ENCODE results near the gene GFY.
A peak's percentile ranks its signal among the peaks of the same experiment; 100 is the strongest.

Gene GFY, protein sequence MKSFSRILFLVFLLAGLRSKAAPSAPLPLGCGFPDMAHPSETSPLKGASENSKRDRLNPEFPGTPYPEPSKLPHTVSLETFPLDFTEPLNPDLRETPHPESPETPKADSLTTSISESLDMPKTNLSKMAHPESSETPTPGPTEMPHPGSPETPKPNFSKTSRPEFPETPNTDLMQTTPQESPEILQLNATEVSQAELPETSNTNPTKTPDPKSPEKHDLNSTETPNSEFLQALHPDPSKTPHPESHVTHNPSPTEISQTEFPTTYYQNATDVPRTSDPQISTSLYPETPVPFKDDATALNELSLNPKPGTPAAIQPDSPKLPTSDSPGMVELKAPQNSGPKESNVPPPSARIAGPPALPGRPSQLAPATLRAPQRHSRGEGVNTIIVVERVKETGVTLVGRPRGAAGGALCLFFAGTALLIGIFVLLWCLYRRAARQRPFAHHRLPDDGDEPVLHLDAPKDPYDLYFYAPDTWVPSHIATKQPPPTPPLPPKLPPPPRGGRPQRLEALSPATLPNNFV

DNA sequence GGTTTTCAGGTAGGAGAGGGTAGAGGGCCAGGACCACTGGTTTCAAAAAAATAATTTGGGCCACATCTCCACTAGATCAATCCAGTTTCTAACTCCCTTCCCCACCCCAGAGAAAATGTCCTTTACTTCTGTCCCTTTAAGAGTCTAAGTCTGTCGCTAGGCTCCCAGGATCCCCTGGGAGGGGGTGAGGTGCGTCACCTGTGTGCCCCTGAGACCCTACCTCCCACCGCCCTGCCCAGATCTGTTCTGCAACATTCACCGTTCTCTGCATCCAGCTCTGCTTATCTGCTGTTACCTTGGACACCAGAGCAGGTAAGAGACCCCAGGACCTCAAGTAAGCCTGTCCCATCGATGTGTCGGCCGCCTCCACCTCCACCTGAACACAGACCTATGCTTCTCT, at the start of gene GFY:
TSS of gene GFY (plus strand) at position 211 of the 400 bp plus-strand sequence. CDS start 1,043 bp downstream, outside the sequence.
- Histone ChIP-seq H3K9ac (ENCODE audit: low read depth, low read length) (no peak within 1 kb of the TSS), H3K9me3 (ENCODE audit: control insufficient read depth, insufficient read depth, low read length) (no peaks in the 10 kb centered on the region), H3K36me3 (ENCODE audit: control insufficient read depth, insufficient read depth, low read length) (no peaks in the 10 kb centered on the region), H3K27me3 (ENCODE audit: control insufficient read depth, insufficient read depth, low read length) (peaks cover 75% of the 10 kb centered on the region), H3K4me1 (ENCODE audit: control insufficient read depth, insufficient read depth, low read length) (peaks cover 25% of the 10 kb centered on the region), H3K4me3 (ENCODE audit: low read depth, low read length) (peak within 1 kb of the TSS; percentile 65)

DNA sequence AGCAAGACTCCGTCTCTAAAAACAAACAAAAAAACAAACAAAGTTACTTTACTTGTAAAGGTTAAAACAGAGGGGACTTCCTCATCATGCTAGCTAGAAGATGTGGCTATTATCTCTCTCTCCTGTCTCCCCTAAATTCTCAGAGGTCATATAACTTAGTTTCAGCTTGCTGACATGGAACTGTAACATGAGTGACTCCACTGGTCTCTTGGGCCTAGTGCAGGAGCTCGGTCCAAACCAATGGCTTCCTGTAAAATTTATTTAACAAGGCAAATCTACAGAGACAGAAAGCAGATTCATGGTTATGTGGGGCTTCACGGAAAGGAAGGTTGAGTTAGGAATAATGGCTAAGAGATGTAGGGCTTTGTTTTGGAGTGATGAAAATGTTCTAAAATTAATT, 46.7 kb upstream of the GFY start:
- Histone ChIP-seq H3K4me1 (ENCODE audit: control insufficient read depth, insufficient read depth, low read length) (peaks cover 2% of the 10 kb centered on the region), H3K36me3 (ENCODE audit: control insufficient read depth, insufficient read depth, low read length) (no peaks in the 10 kb centered on the region), H3K9ac (ENCODE audit: low read depth, low read length) (no peak overlapping the region), H3K27me3 (ENCODE audit: control insufficient read depth, insufficient read depth, low read length) (no peaks in the 10 kb centered on the region), H3K4me3 (ENCODE audit: low read depth, low read length) (no peak overlapping the region), H3K9me3 (ENCODE audit: control insufficient read depth, insufficient read depth, low read length) (no peaks in the 10 kb centered on the region)

DNA sequence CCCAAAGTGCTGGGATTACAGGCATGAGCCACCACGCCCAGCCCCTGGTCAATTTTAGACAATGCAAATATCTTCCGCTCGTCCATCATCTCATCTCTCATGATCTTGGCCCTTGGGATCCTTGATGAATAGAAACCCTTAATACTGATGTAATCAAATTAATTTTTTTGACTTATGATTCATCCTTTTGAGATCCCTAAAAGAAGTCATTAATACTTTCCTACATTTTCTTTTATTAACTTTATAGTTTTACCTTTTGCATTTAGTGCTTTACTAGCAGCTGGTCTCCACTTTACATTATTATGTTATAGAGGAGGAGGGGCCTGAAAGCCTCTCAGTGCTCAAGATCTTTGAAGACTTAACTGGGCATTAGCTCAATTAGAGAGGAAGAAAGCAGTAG, 44.8 kb upstream of the GFY start:
- Histone ChIP-seq H3K36me3 (ENCODE audit: control insufficient read depth, insufficient read depth, low read length) (no peaks in the 10 kb centered on the region), H3K9me3 (ENCODE audit: control insufficient read depth, insufficient read depth, low read length) (no peaks in the 10 kb centered on the region), H3K27me3 (ENCODE audit: control insufficient read depth, insufficient read depth, low read length) (no peaks in the 10 kb centered on the region), H3K4me3 (ENCODE audit: low read depth, low read length) (no peak overlapping the region), H3K9ac (ENCODE audit: low read depth, low read length) (no peak overlapping the region), H3K4me1 (ENCODE audit: control insufficient read depth, insufficient read depth, low read length) (no peaks in the 10 kb centered on the region)

DNA sequence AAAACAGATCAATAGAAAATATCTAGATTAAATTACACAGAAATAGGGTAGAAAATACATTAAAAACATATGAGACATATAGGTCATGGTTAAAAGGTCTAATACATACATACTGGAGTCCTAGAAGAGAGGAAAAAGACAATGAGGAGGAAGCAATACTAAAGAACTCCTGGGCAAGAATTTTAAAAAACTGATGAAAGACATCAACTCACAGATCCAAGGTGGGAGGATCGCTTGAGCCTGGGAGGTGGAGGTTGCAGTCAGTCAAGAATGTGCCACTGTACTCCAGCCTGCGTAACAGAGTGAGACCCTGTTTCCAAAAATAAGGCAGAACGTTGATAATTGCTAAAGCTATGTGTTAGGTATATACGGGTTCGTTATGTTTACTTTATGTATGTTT, 42.5 kb upstream of the GFY start:
- H3K27me3 ChIP-seq (ENCODE audit: control insufficient read depth, insufficient read depth, low read length): no peaks in the 10 kb centered on the region
- no peaks in the 10 kb centered on the region for H3K36me3 ChIP-seq (ENCODE audit: control insufficient read depth, insufficient read depth, low read length)
- H3K4me3 ChIP-seq (ENCODE audit: low read depth, low read length): no peak overlapping the region
- H3K9ac ChIP-seq (ENCODE audit: low read depth, low read length): no peak overlapping the region
- H3K4me1 ChIP-seq (ENCODE audit: control insufficient read depth, insufficient read depth, low read length): no peaks in the 10 kb centered on the region
- H3K9me3 ChIP-seq (ENCODE audit: control insufficient read depth, insufficient read depth, low read length): no peaks in the 10 kb centered on the region

DNA sequence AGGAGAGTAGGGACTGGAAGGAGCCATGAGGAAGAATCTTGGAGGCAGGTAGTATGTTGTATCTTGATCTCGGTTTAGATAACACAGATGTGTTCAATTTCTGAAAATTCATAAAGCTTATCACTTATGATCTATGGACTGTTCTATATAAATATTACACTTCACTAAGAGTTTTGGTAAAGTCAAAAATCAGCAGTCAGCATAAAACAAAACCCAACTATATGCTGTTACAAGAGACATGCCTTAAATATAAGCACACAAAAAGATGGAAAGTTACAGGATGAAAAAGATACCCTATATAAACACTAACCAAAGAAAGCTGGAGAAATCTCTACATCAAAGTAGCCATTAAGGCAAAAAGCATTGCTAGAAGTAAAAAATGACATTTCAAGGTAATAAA, 41.6 kb upstream of the GFY start:
- Histone ChIP-seq H3K4me1 (ENCODE audit: control insufficient read depth, insufficient read depth, low read length) (no peaks in the 10 kb centered on the region), H3K36me3 (ENCODE audit: control insufficient read depth, insufficient read depth, low read length) (no peaks in the 10 kb centered on the region), H3K27me3 (ENCODE audit: control insufficient read depth, insufficient read depth, low read length) (no peaks in the 10 kb centered on the region), H3K9me3 (ENCODE audit: control insufficient read depth, insufficient read depth, low read length) (no peaks in the 10 kb centered on the region), H3K9ac (ENCODE audit: low read depth, low read length) (no peak overlapping the region), H3K4me3 (ENCODE audit: low read depth, low read length) (no peak overlapping the region)

DNA sequence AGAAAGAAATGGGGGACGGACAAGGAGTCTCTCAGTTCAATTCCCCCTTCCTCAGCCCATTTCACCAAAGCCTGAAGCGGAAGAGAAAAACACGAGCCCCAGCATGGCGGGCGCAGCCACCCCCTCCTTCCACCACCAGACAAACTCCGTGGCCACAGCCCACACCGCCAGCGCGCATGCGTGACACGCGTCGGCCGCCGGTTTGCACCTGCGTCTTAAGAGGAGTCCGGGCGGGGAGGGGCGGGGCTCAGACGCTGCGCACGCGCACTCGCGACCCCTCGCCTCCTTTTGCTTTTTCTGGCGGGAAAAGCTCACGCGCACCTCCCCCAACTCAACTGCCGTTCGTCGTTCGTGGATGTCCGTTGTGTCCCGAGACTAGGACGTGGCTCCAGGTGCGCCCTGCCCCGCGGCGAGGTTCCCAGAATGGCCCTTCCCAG, 37.2 kb upstream of the GFY start, which contains the start of gene KASH5:
TSS of gene KASH5 (plus strand) at position 314 of the 437 bp plus-strand sequence. CDS start 2,635 bp downstream, outside the sequence.
- Histone ChIP-seq H3K9me3 (ENCODE audit: control insufficient read depth, insufficient read depth, low read length) (no peaks in the 10 kb centered on the region), H3K4me3 (ENCODE audit: low read depth, low read length) (no peak within 1 kb of the TSS), H3K4me1 (ENCODE audit: control insufficient read depth, insufficient read depth, low read length) (no peaks in the 10 kb centered on the region), H3K36me3 (ENCODE audit: control insufficient read depth, insufficient read depth, low read length) (no peaks in the 10 kb centered on the region), H3K9ac (ENCODE audit: low read depth, low read length) (no peak within 1 kb of the TSS), H3K27me3 (ENCODE audit: control insufficient read depth, insufficient read depth, low read length) (peaks cover 6% of the 10 kb centered on the region)

DNA sequence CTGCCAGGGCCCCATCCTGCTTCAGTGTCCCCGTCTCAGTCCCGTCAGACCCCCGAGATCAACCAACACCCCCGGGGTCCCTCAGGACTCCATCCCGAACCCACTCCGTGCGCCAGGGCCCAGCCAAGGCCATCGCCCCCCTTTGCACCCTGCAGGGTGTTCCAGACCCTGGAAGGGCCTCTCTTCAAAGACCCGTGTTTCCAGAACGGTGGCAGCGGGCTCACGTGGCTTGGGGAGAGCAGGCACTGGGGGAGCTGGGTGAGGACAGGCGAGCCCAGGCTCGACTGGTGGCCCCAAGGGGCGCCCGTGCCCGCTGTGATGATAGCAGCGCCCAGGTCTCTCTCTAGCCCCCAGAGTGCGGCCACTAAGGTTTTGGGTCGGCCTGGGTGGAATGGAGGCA, 35.8 kb upstream of the GFY start:
- no peaks in the 10 kb centered on the region for H3K36me3 ChIP-seq (ENCODE audit: control insufficient read depth, insufficient read depth, low read length)
- H3K9ac ChIP-seq (ENCODE audit: low read depth, low read length): no peak overlapping the region
- H3K4me3 ChIP-seq (ENCODE audit: low read depth, low read length): no peak overlapping the region
- H3K4me1 ChIP-seq (ENCODE audit: control insufficient read depth, insufficient read depth, low read length): no peaks in the 10 kb centered on the region
- no peaks in the 10 kb centered on the region for H3K9me3 ChIP-seq (ENCODE audit: control insufficient read depth, insufficient read depth, low read length)
- peaks cover 6% of the 10 kb centered on the region for H3K27me3 ChIP-seq (ENCODE audit: control insufficient read depth, insufficient read depth, low read length)

DNA sequence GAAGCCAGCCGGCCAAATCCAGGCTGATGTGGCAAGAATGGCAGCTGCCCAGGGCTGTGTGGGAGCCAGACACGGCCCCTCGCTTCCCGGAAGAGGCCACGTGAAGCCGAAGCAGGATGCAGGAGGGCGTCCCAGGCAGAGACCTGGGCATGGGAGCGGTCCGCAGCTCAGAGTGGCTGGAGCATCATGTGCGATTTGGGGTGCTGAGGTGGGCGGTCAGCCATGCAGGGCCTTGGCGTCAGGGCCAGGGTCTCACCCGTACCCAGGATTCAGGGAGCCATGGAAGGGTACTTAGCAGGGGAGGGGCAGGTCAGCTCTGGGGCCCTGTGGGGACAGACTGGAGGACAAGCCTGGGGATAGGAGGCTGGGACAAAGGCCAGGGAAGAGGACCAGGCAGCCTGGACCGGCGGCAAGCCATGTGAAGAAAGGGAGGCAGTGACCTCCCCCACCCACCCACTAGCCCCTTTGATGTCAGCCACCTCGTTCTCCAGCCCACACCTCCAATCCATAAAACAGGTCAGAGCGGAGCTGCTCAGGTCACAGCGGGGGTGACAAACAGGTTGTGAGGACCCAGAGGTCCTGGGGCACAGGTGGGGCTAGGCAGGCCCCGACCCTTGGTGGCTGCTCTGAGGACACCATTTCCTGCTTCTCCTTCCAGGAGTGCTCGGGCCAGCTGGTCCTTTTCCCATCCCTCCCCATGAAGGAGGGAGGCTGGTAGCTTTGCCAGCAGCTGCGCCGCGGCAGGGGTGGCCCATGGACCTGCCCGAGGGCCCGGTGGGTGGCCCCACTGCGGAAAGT, 34.9 kb upstream of the GFY start:
- no peaks in the 10 kb centered on the region for H3K36me3 ChIP-seq (ENCODE audit: control insufficient read depth, insufficient read depth, low read length)
- H3K9me3 ChIP-seq (ENCODE audit: control insufficient read depth, insufficient read depth, low read length): no peaks in the 10 kb centered on the region
- H3K27me3 ChIP-seq (ENCODE audit: control insufficient read depth, insufficient read depth, low read length): peaks cover 6% of the 10 kb centered on the region
- H3K9ac ChIP-seq (ENCODE audit: low read depth, low read length): no peak overlapping the region
- H3K4me3 ChIP-seq (ENCODE audit: low read depth, low read length): no peak overlapping the region
- H3K4me1 ChIP-seq (ENCODE audit: control insufficient read depth, insufficient read depth, low read length): no peaks in the 10 kb centered on the region

DNA sequence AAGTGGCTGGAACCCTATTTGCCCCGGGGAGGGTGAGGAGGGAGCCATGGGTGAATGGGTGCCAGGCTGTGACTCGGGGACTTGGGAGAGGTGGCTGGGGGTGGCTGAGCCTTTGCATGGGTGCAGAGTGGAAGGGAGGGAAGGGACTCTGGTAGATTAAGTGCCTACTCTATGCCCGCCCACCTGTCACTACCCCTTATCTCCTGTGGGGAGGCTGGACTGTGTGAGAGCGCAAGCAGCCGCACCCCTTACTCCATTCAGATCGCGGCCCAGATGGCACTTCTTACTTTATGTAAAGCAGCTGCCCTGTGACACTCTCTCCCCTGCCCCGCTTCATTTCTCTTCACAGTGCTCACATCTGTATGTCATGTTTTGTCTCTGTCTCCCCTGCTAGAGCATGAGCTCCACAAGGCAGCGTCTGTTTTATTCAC, 34.2 kb upstream of the GFY start:
- H3K9me3 ChIP-seq (ENCODE audit: control insufficient read depth, insufficient read depth, low read length): no peaks in the 10 kb centered on the region
- peaks cover 6% of the 10 kb centered on the region for H3K27me3 ChIP-seq (ENCODE audit: control insufficient read depth, insufficient read depth, low read length)
- no peaks in the 10 kb centered on the region for H3K36me3 ChIP-seq (ENCODE audit: control insufficient read depth, insufficient read depth, low read length)
- no peak overlapping the region for H3K4me3 ChIP-seq (ENCODE audit: low read depth, low read length)
- no peaks in the 10 kb centered on the region for H3K4me1 ChIP-seq (ENCODE audit: control insufficient read depth, insufficient read depth, low read length)
- H3K9ac ChIP-seq (ENCODE audit: low read depth, low read length): no peak overlapping the region

DNA sequence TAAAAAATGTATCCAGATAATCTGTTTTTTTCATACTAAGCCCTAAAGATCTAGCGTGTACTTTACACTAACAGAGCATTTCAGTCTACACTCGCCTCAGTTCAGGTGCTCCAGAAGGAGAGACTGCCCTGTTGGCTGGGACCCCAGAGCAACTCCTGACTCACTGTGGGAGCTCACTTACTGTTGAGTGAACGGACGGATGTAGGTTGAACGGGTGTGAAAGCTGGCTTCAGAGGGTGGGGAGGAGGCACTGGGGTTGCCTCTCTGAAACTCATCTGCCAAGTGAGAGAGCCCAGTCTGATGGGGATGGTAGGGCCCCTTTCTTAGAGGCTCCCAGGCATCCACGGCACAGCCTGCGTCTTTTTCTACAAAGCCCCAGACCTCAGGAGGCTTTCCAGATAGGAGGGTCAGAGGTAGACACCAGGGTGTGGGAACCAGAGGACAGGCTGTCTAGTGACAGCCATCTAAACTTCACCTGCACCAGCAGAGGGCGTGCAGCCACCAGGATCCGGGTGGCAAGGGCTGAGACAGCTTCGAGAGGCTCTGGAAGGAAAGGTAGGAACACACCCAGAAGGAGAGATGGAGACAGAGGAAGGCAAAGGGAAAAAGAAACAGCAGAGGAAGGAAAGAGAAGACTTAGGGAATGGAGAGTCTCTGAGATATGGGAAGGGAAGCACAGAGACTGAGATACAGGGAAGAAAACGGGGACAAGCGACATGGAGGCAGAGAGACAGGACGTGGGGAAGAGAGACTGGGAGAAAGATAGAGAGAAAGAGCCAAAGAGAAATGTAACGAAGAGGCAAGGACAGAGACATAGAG, 33.4 kb upstream of the GFY start:
- Histone ChIP-seq H3K36me3 (ENCODE audit: control insufficient read depth, insufficient read depth, low read length) (no peaks in the 10 kb centered on the region), H3K4me1 (ENCODE audit: control insufficient read depth, insufficient read depth, low read length) (no peaks in the 10 kb centered on the region), H3K9ac (ENCODE audit: low read depth, low read length) (no peak overlapping the region), H3K27me3 (ENCODE audit: control insufficient read depth, insufficient read depth, low read length) (peaks cover 6% of the 10 kb centered on the region), H3K4me3 (ENCODE audit: low read depth, low read length) (no peak overlapping the region), H3K9me3 (ENCODE audit: control insufficient read depth, insufficient read depth, low read length) (no peaks in the 10 kb centered on the region)

DNA sequence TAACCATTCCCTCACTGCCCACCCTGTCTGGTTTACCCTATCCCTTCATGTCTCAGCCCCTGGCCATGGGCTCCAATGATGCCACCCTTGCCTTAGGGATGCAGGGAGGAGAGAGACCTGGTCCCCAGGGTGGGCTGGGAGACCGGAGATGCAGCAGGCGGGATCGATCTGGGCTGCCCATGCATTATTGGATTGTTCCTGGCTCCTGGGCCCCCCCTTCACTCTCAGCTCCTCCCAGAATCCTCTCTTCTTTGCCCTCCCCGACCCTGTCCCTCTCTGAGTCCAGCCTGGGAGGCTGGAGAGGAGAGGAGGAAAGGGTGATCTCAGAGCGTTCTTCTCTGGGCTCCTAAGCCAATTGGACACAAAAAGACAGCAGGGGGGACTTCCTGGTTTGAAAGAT, 31.3 kb upstream of the GFY start:
- Histone ChIP-seq H3K4me1 (ENCODE audit: control insufficient read depth, insufficient read depth, low read length) (no peaks in the 10 kb centered on the region), H3K9me3 (ENCODE audit: control insufficient read depth, insufficient read depth, low read length) (no peaks in the 10 kb centered on the region), H3K36me3 (ENCODE audit: control insufficient read depth, insufficient read depth, low read length) (no peaks in the 10 kb centered on the region), H3K9ac (ENCODE audit: low read depth, low read length) (no peak overlapping the region), H3K27me3 (ENCODE audit: control insufficient read depth, insufficient read depth, low read length) (peaks cover 8% of the 10 kb centered on the region), H3K4me3 (ENCODE audit: low read depth, low read length) (no peak overlapping the region)
